ENCODE measurements around the gene COA1. TPM values are rescaled to one million over a fixed set of nuclear protein-coding genes. Genes with fewer than 3 reads are reported as not detected.

Gene COA1
- total RNA-seq, 4 donors from 2014 or later = 26.1 to 49.0 (median 30.9) TPM

DNA sequence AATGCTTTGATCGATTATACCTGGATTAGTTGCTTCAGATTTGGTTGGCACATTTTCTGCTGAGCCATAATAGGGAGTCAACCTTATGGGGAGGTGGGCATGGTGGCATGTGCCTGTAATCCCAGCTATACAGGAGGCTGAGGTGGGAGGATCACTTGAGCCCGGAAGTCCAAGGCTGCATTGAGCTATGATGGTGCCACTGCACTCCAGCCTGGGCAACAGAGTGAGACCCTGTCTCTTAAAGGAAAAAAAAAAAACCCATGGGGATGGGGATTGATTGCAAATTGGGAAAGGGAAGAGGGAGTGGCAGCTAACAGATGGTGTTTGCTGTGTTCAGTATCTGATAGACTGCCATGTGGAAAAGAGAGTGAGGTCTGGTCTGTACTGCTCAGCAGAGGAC lies 135.3 kb downstream of the COA1 start:
- intact Hi-C loops (cut with DNase I) = no loop called here
- Histone ChIP-seq H3K36me3 (peaks cover 0 to 22% (median 14%) of the 10 kb centered on the region in 4 donors), H3K9me3 (no peaks in the 10 kb centered on the region), H3K27me3 (no peaks in the 10 kb centered on the region), H3K4me3 (no peak overlapping the region), H3K27ac (replicated peaks in 1 of 4) (no peak overlapping the region), H3K4me1 (peaks cover 0 to 5% (median 1%) of the 10 kb centered on the region in 4 donors)
- TF ChIP-seq POLR2A (IDR thresholded peaks at IDR 0.05; ENCODE audit: low read depth) (no peak), POLR2AphosphoS5 (IDR thresholded peaks at IDR 0.05) (no peak), EP300 (IDR thresholded peaks at IDR 0.05) (no peak)
- TF ChIP-seq, protein P1, sequence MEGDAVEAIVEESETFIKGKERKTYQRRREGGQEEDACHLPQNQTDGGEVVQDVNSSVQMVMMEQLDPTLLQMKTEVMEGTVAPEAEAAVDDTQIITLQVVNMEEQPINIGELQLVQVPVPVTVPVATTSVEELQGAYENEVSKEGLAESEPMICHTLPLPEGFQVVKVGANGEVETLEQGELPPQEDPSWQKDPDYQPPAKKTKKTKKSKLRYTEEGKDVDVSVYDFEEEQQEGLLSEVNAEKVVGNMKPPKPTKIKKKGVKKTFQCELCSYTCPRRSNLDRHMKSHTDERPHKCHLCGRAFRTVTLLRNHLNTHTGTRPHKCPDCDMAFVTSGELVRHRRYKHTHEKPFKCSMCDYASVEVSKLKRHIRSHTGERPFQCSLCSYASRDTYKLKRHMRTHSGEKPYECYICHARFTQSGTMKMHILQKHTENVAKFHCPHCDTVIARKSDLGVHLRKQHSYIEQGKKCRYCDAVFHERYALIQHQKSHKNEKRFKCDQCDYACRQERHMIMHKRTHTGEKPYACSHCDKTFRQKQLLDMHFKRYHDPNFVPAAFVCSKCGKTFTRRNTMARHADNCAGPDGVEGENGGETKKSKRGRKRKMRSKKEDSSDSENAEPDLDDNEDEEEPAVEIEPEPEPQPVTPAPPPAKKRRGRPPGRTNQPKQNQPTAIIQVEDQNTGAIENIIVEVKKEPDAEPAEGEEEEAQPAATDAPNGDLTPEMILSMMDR (IDR thresholded peaks at IDR 0.05) = no peak
- WGBS = 93% methylated on average over 2 of the region's 2 CpGs
- no peak for DNase-seq (ENCODE audit: extremely low spot score)

DNA sequence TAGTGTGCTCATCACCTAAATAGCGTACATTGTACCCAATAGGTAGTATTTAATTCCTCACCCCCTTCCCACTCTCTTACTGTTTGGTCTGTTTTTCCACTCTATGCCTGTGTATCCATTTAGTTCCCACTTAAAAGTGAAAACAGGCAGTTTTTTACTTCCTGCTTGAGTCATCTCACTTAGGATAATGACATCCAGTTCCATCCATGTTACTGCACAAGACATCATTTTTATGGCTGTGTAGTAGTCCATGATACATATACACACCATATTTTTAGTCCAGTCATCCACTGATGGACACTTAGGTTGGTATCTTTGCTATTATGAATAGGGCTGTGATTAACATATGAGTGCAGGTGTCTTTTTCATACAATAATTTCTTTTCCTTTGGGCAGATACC lies 136.3 kb downstream of the COA1 start:
- intact Hi-C loops (cut with DNase I) = no loop called here
- Histone ChIP-seq H3K4me3 (no peak overlapping the region), H3K27me3 (no peaks in the 10 kb centered on the region), H3K27ac (replicated peaks in 1 of 4) (no peak overlapping the region), H3K4me1 (peaks cover 0 to 12% (median 1%) of the 10 kb centered on the region in 4 donors), H3K36me3 (peaks cover 0 to 20% (median 10%) of the 10 kb centered on the region in 4 donors), H3K9me3 (no peaks in the 10 kb centered on the region)
- no peak for DNase-seq (ENCODE audit: extremely low spot score)
- WGBS = 96% methylated on average over 1 of the region's 1 CpG
- TF ChIP-seq POLR2A (IDR thresholded peaks at IDR 0.05; ENCODE audit: low read depth) (no peak), POLR2AphosphoS5 (IDR thresholded peaks at IDR 0.05) (no peak), EP300 (IDR thresholded peaks at IDR 0.05) (no peak)
- TF ChIP-seq, protein P1 (IDR thresholded peaks at IDR 0.05) = no peak

DNA sequence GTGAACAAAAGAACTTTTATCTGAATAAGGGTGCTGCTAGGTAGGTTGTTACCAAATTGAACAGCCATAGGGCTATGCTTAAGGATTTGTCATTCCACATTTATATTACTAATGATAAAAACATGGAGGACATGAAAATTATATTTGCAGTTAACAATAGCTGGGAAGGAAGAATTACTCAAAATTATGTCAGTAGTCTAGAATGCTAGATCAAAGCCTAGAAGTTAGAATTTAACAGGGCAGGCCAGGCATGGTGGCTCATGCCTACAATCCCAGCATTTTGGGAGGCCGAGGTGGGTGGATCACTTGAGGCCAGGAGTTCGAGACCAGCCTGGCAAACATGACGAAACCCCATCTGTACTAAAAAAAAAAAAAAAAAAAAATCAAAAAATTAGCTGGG lies 137.0 kb downstream of the COA1 start:
- H3K36me3 ChIP-seq = peaks cover 0 to 13% (median 6%) of the 10 kb centered on the region in 4 donors
- TF ChIP-seq EP300 (IDR thresholded peaks at IDR 0.05) (no peak), POLR2A (IDR thresholded peaks at IDR 0.05; ENCODE audit: low read depth) (no peak)
- H3K4me3 ChIP-seq = no peak overlapping the region
- DNase-seq (ENCODE audit: extremely low spot score) = no peak
- H3K9me3 ChIP-seq = no peaks in the 10 kb centered on the region
- no peak overlapping the region for H3K27ac ChIP-seq (replicated peaks in 1 of 4)
- intact Hi-C loops (cut with DNase I) = no loop called here
- H3K27me3 ChIP-seq = no peaks in the 10 kb centered on the region
- H3K4me1 ChIP-seq = peaks cover 0 to 12% (median 1%) of the 10 kb centered on the region in 4 donors
- WGBS = 94% methylated on average over 3 of the region's 3 CpGs

DNA sequence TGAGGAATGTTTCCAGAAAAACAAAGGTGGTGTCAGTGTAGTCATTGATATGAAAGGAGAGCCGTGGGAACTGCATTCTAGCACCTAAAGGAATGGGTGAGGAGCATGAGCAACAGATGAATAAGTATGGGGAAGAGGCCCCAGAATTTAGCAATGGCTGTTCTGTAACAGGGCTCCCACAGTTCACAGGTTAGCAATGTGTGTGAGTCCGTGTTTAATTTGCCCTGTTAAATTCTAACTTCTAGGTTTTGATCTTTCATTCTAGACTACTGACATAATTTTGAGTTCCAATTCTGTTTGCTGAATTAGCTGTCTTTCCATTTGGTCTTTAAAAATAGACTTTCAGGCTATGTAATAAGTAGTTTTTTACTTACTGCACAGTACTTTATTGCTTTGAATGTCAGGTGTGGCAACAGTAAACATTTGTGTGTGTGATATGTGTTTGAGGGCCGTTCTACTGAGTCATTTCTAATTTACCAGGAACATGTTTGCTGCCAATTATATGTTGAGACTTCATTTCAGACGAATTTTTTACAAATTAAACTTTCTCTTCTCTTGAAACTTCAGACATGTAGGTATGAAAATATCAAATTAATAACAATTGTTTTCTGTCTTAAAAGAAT lies 137.7 kb downstream of the COA1 start:
- WGBS = 67% methylated on average over 4 of the region's 4 CpGs
- Histone ChIP-seq H3K9me3 (no peaks in the 10 kb centered on the region), H3K27me3 (no peaks in the 10 kb centered on the region), H3K27ac (replicated peaks in 1 of 4) (no peak overlapping the region), H3K4me3 (no peak overlapping the region), H3K4me1 (peaks cover 0 to 12% (median 1%) of the 10 kb centered on the region in 4 donors), H3K36me3 (peaks cover 0 to 6% (median 1%) of the 10 kb centered on the region in 4 donors)
- no peak for TF ChIP-seq POLR2AphosphoS5 (IDR thresholded peaks at IDR 0.05)
- TF ChIP-seq, protein P1 (IDR thresholded peaks at IDR 0.05) = no peak
- TF ChIP-seq EP300 (IDR thresholded peaks at IDR 0.05) = no peak
- TF ChIP-seq POLR2A (IDR thresholded peaks at IDR 0.05; ENCODE audit: low read depth) = no peak
- intact Hi-C loops (cut with DNase I) = no loop called here
- DNase-seq (ENCODE audit: extremely low spot score) = no peak

DNA sequence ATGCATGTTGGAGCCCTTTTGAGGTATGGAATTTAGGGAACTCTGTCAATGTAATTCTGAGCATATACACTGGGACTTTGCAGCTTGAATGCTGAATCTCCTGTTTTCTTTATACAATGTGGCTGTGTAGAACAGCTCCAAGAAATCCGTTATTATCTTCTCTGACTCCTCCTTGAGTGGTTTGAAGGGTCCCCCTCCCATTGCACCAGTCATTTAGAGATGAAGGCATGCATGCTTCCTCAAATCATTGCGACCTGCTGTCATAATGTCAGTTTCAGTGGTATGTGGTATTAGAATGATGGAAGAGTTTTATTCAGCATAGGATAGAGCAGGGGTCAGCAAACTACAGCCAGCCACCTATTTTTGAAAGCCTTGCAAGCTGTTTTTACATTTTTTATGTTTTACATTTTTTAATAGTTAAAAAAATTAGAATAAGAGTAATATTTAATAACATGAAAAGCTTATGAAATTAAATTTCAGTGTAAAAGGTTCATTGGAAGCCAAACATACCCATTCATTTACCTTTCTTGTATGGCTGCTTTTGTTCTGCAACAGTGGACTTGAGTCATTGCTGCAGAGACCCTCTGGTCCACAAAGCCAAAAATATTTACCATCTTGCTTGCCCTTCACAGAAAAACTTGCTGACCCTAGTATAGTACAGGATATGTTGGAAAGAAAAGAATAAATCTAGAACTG lies 138.3 kb downstream of the COA1 start:
- no peak overlapping the region for H3K4me3 ChIP-seq
- DNase-seq (ENCODE audit: extremely low spot score) = no peak
- no peaks in the 10 kb centered on the region for H3K36me3 ChIP-seq
- WGBS = 82% methylated on average over 2 of the region's 2 CpGs
- intact Hi-C loops (cut with DNase I) = no loop called here
- TF ChIP-seq EP300 (IDR thresholded peaks at IDR 0.05) = no peak
- TF ChIP-seq POLR2AphosphoS5 (IDR thresholded peaks at IDR 0.05) = no peak
- TF ChIP-seq POLR2A (IDR thresholded peaks at IDR 0.05; ENCODE audit: low read depth) = no peak
- TF ChIP-seq, protein P1 (IDR thresholded peaks at IDR 0.05) = no peak
- no peaks in the 10 kb centered on the region for H3K9me3 ChIP-seq
- peaks cover 0 to 15% (median 2%) of the 10 kb centered on the region in 4 donors for H3K4me1 ChIP-seq
- no peak overlapping the region for H3K27ac ChIP-seq (replicated peaks in 1 of 4)
- no peaks in the 10 kb centered on the region for H3K27me3 ChIP-seq

All from esophagus muscularis mucosa (tissue), 4 donors.